ENCODE results near the gene OPN1SW.

Gene OPN1SW, protein sequence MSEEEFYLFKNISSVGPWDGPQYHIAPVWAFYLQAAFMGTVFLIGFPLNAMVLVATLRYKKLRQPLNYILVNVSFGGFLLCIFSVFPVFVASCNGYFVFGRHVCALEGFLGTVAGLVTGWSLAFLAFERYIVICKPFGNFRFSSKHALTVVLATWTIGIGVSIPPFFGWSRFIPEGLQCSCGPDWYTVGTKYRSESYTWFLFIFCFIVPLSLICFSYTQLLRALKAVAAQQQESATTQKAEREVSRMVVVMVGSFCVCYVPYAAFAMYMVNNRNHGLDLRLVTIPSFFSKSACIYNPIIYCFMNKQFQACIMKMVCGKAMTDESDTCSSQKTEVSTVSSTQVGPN

GRCh38 chr7:128775744-128776474 is at the start of gene OPN1SW:
OPN1SW (minus strand) TSS chr7:128775794; CDS start chr7:128775781, 13 bp downstream.
- no peak within 1 kb of the TSS for H3K4me3 ChIP-seq (replicated peaks; ENCODE audit: low read depth, low read length)
- no peak for TF ChIP-seq CTCF (IDR thresholded peaks at IDR 0.05; ENCODE audit: low read depth, low read length, missing control alignments)
- DNase-seq (ENCODE audit: extremely low read depth, low read depth), result no peak

GRCh38 chr7:128821724-128822123 is 46.1 kb upstream of the OPN1SW start:
- no peak for TF ChIP-seq CTCF (IDR thresholded peaks at IDR 0.05; ENCODE audit: low read depth, low read length, missing control alignments)
- DNase-seq (ENCODE audit: extremely low read depth, low read depth), result no peak
- H3K4me3 ChIP-seq (replicated peaks; ENCODE audit: low read depth, low read length), result no peak overlapping the region

DNA sequence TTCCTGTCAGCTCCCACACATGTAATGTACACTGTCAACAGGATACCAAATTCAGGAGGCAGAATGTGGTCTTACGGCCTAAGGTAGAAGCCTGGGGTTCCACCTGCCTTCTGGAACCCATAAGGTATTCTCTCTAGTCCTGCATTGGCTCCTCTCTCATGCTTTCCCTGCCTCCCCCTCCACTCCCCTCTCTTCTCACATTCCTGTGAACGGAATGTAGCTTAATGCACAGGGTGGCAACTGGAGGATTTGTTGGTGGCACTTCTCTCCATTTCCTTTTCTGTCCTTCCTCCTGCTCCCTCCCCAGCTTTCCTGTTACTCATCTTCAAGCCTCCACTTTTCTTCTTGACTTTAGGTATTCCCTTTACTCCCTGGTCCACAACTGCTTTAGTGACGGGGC is 43.1 kb upstream of the OPN1SW start:
- DNase-seq (ENCODE audit: extremely low read depth, low read depth), result no peak
- H3K4me3 ChIP-seq (replicated peaks; ENCODE audit: low read depth, low read length), result no peak overlapping the region
- TF ChIP-seq CTCF (IDR thresholded peaks at IDR 0.05; ENCODE audit: low read depth, low read length, missing control alignments), result no peak

DNA sequence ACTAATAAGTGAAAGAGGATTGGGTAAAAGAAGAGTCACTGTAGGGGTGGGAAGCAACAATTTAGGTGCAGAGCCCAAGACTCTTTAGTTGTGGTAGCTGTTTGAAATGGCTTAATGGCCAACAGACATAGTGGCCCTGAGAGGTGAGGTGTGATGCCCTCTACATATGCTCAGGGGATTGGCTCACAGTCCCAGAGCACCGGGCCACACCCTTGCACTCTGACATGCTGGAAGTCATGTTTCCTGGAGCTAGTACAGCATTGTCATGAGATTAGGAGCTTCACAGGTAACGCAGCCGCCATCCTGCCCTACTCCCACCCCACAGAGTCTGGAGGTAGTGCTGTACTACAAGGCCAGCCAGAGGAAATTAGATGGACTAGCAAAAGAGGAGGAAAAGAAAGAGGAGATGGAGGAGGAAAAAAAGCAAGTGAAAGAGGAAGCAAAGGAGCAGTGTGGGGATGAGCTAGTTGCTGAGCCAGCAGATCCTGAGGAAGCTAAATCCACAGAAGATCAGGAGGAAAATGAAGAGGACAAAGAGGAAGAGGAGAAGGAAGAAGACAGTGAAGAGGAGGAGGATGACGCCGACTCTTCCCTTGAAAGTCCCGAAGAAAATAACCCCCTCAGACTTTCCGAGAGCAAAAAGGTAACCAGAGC is 39.8 kb upstream of the OPN1SW start:
- DNase-seq (ENCODE audit: extremely low read depth, low read depth), result no peak
- no peak for TF ChIP-seq CTCF (IDR thresholded peaks at IDR 0.05; ENCODE audit: low read depth, low read length, missing control alignments)
- no peak overlapping the region for H3K4me3 ChIP-seq (replicated peaks; ENCODE audit: low read depth, low read length)

DNA sequence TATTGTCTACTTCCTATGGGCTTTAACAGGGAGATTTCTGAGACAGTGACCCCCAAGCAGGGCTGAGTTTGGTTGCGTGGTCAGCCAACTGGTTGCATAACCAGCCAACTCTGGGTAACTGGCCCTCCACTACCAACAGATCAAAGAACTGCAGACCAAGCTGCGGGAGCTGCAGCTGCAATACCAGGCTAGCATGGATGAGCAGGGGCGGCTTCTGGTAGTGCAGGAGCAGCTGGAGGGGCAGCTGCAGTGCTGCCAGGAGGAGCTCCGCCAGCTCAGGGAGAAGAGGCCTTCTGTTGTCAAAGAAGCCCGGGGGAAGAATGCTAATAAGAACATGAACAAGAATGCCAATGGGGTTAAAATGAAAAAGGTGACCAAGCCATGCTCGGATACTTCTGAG is 38.9 kb upstream of the OPN1SW start:
- DNase-seq (ENCODE audit: extremely low read depth, low read depth), result no peak
- no peak for TF ChIP-seq CTCF (IDR thresholded peaks at IDR 0.05; ENCODE audit: low read depth, low read length, missing control alignments)
- H3K4me3 ChIP-seq (replicated peaks; ENCODE audit: low read depth, low read length), result no peak overlapping the region

DNA sequence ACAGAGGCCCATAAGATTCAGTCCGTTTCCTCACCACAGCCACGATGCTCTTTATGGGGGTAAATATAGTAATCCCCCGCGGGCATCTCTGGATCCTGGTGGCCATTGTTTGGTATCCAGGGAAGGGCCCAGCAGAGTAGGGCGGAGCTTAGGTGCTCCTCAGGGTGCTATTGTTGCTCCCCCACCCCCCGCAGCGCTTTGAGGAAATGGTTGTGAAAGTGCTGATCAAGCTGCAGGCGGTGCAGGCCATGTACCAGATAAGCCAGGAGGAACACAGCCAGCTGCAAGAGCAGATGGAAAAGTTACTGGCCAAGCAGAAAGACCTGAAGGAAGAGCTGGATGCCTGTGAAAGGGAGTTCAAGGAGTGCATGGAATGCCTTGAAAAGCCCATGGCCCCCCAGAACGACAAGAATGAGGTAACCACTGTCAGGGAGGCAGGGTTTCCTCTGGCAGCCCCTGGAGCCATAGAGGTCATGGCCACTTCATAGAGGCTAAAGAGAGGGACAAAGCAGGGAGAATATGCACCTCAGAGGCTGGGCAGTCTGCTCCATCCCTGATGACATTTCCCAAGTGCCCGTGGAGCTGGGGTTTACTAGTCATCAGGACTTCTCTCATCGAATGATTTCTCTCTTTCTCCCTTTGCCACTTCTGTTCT is 37.0 kb upstream of the OPN1SW start:
- DNase-seq (ENCODE audit: extremely low read depth, low read depth), result no peak
- TF ChIP-seq CTCF (IDR thresholded peaks at IDR 0.05; ENCODE audit: low read depth, low read length, missing control alignments), result no peak
- H3K4me3 ChIP-seq (replicated peaks; ENCODE audit: low read depth, low read length), result no peak overlapping the region
